ENCODE measurements around the gene FOXN3.
"Not testable (repeated sequence)": the region's sequence is repeated elsewhere in the genome, so short reads cannot be mapped to it uniquely, and the experiment has no call there.

The FOXN3 gene

DNA sequence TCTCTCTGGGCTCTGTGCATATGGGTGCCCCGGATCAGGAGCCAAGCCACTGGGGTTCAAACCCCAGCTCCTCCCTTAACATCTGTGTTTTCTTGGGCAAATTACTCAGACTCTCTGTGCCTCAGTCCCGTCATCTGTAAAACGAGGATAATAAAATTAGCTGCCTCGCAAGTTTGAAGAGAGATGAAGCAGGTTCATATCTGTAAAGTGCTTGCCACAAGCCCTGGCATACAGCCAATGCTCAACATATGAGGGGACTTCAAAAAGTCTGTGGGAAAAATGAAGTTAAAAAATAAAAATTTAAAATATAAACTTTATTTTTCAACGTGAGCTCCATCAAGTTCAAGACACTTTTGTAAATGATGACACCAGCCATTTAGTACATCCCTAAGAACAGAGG, 276.7 kb downstream of the FOXN3 start:
- DNase-seq (ENCODE audit: low read depth in 1 of 2, low spot score in 1 of 2) = no peak

DNA sequence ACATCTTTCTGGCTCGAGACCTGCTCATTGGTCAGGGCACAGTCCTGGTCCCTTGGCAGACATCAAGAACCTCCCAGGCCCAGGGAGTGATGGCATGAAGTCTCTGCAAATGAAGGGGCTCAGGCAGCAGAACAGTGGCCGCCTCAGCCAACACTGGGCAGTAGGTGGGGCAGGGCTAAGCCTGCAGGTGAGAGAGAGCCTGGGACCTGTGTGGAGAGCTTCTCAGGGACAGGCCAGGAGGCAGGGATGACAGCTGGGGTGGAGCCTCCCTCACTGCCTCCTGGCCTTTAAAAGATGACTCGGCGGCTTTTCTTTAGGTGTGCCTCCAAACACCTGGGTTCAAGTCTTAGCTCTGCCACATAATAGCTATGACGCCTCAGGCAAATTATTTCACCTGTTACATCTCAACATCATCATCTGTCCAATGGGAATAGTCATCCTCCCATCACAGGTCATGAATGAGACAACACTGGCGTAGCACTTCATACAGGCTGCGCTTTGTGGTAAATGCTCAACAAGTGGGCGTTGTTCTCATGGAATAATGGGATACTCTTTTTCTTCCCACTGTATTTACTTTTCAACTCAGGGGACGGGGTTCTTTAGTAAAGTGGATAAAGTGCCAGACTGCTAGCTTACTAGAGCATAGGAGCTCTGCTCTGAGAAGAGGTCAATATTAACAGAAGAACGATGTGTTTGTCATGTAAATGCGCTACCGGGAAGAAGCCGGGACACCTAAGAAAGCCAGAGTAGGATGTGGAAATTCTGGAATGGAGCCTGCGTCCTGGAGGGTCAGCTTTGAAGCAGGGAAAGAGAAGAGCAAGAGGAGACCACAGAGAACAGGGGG, 277.4 kb downstream of the FOXN3 start:
- no peak for DNase-seq (ENCODE audit: low read depth in 1 of 2, low spot score in 1 of 2)

DNA sequence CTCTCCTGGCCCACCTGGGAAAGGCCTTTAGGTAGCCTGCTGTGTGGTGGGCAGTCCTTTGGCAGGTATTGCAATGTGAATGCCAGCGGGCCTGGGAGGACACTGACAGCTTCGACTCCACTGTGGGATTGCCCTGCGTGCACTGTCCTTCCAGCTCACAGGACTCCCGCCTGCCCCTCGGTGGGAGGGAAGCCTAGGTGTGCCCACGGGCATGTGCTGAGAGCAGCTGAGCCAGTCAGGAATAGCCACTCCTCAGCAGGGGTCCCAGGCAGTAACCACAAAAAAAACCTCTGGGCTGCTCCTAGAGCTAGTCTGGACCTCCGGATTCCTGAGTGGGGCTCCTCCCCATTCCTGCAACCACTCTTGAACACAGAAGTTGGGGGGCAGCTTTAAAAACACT, 278.2 kb downstream of the FOXN3 start:
- no peak for DNase-seq (ENCODE audit: low read depth in 1 of 2, low spot score in 1 of 2)

DNA sequence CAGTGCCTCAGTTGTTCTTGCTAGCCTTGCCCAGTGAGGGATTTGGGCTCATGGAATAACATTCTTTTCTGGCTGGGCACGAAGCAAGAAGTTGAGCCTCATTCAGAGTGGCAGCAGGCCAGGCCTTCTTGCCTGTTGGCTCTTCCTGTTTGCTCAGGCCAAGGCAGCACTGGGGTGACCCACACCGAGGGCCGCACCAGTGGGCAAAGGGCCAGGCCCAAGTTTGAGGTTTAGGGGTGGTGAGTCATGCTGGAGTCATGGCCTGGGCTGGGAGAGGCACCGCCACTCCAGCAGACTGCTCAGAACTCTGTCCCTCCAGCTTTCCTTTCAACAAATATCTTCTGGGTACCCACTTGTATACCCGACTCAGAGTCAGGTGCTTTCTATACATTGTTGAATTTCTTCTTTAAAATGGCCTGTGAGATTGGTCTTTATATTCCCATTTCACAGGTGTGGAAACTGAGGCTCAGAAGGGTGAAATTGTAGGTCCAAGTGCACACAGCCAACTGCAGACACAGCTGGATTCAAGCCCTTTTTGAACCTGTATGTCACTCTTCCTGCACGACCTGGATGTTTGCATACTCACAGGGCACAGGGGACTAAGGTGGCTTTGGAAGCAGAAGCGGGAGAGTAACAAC, 279.4 kb downstream of the FOXN3 start:
- no peak for DNase-seq (ENCODE audit: low read depth in 1 of 2, low spot score in 1 of 2)

DNA sequence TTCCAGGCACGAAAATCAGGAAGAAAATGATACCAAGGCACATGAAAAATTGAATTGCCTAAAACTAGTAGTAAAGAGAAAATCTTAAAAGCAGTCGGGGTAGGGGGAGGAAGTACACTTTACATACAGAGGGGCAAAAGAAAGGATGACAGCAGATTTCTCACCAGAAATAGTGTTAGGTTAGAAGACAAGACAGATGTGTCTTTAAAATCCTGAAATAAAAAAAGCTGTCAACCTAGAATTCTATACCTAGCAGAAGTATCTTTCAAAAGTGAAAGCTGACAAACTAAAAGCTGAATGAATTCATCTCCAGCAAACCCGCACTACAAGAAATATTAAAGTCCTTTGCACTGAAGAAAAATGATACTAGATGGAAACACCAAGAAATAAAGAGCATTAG, 280.4 kb downstream of the FOXN3 start:
- DNase-seq (ENCODE audit: low read depth in 1 of 2, low spot score in 1 of 2) = no peak

DNA sequence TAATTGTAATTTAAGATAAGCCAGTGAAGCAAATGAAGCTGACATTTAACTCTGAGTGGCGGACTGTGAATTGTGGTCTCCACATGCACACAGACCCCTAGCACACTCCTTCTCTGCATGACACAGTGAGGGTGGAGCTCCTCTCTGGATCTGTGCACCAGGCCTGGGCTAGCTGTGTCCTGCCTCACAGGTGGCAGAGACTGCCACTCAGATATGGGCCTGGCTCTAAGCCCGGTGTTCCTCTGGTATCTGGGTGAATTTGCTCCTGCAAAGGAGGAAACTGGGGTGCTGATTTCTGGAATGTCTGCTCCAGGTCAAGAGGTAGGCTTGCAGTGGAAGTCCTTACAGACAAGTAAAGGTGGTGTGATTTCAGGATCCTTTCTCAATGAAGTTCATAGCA, 282.4 kb downstream of the FOXN3 start:
- no peak for DNase-seq (ENCODE audit: low read depth in 1 of 2, low spot score in 1 of 2)

DNA sequence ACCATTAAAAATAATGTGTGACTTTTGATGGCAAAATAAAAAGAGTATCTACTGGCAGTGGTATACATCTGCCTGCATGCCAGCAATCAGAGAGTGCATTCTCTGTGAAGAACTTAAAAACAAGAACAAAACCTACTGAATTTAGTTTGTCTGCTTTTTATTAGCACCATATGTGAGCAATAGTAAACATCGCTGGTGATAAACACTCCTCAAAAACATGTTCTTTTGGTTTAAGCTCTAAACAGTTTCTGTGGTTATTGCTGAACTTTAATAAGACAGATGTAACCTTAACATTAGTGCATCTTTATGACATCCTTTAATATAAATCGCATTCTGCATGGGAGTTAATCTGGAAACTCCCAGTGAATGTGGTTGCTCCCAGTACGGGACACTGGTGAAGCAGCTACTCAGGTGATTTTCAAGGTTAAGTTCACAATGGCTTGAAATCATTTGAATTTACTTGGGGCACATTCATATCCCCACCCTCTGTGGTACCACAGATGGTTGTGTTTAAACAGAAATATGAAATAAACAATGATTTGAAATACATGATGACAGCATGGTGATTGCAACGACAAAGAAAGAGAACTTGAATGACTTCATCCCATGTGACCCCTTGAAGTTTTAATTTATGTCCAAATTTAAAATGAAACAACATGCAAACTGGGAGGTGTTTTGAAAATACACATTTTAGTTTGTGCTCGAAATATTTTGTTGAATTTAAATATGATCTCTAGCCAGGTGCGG, 285.9 kb downstream of the FOXN3 start:
- no peak for DNase-seq (ENCODE audit: low read depth in 1 of 2, low spot score in 1 of 2)

DNA sequence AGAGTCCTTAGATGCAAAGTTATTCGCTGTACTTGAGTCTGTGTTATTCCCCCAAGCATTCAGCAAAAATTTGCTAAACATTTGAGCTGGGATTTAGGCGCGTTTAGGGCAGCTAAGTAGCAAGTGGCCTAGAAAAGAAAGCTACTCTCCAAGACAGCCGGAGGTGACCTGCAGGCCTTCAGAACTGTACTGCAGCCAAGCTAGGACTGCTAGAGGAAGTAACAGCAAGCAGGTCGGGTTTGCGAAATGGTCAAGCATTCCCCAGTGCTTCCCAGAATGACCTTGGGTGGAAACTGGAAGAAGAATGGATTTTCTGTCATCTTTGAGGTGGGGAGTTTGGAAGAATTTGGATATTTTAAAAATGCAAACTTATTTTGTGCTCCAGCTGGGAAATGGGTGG, 287.5 kb downstream of the FOXN3 start:
- DNase-seq (ENCODE audit: low read depth in 1 of 2, low spot score in 1 of 2) = no peak

DNA sequence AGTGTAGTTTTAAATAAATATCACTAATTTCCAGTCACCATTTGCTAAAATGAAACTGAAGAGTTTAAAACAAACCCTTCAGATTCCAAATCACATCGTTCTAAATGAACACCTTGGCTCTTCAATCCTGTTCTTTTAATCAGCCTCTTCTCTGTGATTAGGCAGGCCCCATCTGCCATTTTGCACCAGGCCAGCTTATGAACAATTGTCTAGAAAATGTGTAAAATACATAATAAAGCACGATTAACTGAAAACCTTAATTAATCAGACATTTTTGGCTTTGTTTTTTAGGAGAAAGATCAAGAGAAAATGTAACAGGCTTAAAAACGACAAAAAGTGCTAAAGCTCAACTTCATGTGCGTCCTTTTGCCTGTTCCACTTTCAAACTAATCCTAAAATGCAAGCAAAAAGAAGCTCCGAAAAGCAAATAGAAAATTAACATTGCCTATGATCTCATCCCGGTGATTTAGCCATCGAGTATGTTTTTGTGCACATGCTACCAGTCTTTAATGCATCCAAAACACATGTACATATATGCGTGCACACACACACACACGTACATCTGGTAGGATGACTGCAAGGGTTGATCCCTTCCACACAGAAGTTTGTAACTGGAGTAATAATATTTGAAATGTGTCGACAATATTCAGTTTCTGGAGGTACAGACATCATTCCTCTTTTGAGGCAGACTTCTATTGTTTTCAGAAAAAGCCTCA, 288.6 kb downstream of the FOXN3 start:
- DNase-seq (ENCODE audit: low read depth in 1 of 2, low spot score in 1 of 2) = no peak

DNA sequence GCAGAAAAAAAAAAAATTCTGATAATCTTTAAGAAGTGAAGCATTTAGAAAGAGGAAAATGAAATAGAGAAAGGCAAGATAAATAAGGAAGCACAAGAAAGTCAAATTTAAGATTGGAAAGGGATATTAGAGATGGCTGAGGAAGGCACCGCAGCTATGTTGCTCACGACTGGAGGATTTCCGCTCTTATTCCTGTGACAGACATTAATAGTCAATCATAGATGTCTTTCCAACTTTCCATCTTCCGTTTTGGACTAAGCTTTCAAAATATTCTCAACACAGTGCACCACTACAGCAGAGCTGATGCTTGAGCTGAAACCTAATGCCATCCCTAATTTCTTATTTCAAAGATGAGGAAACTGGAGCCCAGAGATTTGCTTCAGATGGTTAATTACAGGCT, 290.6 kb downstream of the FOXN3 start:
- DNase-seq (ENCODE audit: low read depth in 1 of 2, low spot score in 1 of 2) = no peak

DNA sequence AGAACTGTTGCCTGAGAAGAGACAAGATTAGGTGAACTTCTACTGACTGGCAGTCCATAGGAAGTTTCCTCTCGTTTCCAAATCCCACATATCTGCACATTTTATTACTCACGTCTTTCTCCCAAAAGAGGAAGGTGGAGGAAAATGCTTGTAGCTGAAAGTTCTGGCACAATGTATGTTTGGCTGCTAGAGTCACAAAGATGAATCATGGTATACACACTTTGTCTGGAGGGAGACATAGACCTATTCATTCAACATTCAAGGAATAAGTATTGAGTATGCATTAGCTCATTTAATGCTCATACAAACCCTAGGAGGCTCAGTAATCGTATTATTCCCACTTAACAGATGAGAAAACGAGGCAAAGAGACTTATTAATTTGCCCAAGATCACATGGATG, 291.8 kb downstream of the FOXN3 start:
- no peak for DNase-seq (ENCODE audit: low read depth in 1 of 2, low spot score in 1 of 2)

DNA sequence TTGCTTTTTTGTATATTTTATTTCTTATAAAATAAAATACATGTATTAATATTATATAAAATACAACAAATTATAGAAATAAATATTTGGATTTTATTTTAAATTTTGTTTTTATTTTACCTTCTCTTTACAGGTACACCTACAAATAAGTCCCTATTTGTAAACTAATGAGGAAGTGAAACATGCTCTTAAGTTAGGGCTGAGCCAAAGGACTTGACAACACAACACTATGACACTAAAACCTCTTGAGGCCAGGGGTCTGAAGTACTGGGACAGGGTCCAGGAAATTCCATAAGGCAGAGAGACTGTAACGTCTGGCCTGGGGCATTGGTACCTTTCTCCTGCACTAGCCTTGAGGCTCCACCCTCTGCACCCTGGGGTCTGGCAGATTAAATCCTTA, 293.2 kb downstream of the FOXN3 start:
- no peak for DNase-seq (ENCODE audit: low read depth in 1 of 2, low spot score in 1 of 2)

DNA sequence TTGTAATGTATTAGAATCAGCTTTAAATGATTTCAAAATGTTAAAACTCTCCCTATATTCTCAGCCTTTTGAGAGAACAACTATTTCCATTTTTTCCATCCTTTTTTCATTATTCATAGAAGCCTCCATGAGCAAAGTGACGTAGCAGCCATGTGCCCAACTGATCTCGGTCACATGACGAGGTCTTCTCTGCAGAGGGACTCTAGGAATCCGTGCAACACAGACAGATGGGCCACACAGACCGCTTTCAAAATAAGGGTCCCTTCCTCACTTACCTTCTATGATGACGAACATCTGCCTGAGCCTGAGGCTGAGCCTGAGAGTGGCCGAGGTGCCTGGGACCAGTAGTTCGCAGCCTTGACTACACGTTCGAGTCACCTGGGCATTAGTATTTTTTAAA, 293.8 kb downstream of the FOXN3 start:
- DNase-seq (ENCODE audit: low read depth in 1 of 2, low spot score in 1 of 2) = no peak

DNA sequence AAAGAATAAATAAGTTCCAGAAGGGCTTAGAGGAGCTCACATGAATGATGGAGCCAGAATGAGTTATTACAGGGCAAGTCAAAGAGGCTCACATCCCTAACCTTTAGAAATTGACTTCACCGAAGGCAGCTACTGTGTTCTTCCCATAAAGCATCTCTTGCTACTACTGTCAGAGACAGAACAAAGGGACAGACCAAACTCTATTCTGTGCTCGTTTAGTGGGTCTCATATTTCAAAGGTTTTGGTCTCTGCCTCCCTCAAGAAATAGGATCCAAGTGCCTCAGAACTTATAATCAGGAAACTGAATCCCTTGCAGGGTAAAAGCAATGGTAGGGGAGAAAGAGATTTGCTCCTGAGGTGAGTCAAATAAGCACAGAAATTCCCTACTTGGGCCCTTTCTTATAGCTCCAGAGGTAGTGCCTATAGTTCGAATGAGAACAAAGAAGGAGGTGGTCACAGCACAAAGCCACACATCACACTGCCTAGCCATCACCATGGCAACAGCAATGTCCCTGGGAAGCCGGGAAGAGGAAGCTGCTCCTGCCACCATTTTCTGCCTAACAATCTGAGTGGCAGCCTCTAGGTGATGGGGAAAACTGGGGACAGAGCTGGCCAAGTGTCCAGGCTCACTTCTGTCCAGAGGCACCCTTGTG, 294.9 kb downstream of the FOXN3 start:
- DNase-seq (ENCODE audit: low read depth in 1 of 2, low spot score in 1 of 2) = no peak

DNA sequence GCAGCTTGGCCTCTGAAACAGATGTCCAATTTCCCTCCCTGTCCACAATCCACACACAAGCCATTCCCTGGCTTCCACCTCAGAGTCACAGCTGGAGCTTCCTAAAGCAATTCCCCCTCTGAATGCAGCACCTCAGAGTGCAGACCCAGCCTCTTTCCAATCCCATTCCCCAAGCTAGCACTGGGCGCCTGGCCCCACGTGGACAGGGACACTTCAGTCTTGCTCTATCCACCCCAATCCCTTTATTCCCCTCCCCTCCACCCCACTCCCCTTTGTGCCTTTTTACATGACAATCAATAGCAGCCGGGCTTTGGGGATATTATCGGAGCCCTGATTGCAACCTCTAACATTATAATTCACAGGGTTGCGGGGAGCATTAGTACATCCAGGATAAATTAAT, 300.0 kb downstream of the FOXN3 start:
- no peak for DNase-seq (ENCODE audit: low read depth in 1 of 2, low spot score in 1 of 2)

DNA sequence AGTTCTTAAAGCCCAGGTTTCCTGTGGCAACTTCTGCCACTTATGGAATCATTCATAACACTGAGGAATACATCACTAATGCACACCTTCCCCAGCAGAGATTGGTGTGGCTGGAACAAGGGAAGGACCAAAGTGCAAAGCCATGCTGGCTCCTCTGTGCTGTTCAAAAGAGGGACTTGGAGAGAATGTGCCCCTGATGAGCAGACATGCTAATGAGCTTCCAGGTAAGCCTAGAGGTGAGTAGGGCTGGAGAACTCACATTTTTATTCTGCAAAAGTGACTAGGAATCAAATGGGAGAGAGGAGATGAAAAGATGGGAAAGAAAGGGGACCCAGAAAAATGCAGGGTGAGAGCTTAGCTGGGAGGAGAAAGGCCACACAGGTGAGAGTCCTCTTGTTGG, 302.9 kb downstream of the FOXN3 start:
- DNase-seq (ENCODE audit: low read depth in 1 of 2, low spot score in 1 of 2) = no peak

DNA sequence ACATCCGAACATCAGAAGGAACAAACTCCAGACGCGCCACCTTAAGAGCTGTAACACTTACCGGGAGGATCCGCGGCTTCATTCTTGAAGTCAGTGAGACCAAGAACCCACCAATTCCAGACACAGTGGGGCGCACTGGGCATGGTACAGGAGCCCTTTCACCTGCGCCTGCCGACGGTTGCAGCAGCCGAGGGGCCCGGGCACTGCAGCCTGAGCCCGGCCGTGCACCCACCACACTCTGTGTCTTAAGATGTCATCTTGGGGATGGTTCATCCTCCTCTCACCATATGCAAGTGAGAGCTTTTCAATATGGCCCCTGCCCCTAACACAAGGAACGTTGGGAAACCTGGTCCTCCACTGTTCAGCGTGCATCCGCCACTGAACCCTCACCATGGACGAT, 304.3 kb downstream of the FOXN3 start:
- no peak for DNase-seq (ENCODE audit: low read depth in 1 of 2, low spot score in 1 of 2)

DNA sequence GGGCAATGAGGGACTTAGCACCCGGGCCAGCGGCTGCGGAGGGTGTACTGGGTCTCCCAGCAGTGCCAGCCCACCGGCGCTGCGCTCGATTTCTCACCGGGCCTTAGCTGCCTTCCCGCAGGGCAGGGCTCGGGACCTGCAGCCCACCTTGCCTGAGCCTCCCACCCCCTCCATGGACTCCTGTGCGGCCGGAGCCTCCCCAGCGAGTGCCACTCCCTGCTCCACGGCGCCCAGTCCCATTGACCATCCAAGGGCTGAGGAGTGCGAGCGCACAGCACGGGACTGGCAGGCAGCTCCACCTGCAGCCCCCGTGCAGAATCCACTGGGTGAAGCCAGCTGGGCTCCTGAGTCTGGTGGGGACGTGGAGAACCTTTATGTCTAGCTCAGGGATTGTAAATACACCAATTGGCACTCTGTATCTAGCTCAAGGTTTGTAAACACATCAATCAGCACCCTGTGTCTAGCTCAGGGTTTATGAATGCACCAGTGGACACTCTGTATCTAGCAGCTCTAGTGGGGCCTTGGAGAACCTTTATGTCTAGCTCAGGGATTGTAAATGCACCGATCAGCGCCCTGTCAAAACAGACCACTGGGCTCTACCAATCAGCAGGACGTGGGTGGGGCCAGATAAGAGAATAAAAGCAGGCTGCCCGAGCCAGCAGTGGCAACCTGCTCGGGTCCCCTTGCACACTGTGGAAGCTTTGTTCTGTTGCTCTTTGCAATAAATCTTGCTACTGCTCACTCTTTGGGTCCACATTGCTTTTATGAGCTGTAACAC, 305.1 kb downstream of the FOXN3 start:
- DNase-seq (ENCODE audit: low read depth in 1 of 2, low spot score in 1 of 2) = not testable (repeated sequence)

DNA sequence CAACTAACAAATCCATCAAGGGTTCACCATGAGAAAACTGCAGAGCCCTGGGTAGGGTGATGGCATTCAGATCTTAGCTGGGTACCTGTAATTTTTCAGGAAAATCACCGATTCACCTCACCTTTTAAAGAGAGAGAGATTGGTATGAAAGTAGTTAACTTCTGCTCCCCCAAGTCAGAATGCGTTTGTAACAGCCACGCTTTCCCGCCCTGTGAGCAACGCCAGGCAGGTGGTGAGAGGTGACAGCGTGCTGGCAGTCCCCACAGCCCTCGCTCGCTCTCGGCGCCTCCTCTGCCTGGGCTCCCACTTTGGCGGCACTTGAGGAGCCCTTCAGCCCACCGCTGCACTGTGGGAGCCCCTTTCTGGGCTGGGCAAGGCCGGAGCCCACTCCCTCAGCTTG, 305.8 kb downstream of the FOXN3 start:
- DNase-seq (ENCODE audit: low read depth in 1 of 2, low spot score in 1 of 2) = not testable (repeated sequence)

DNA sequence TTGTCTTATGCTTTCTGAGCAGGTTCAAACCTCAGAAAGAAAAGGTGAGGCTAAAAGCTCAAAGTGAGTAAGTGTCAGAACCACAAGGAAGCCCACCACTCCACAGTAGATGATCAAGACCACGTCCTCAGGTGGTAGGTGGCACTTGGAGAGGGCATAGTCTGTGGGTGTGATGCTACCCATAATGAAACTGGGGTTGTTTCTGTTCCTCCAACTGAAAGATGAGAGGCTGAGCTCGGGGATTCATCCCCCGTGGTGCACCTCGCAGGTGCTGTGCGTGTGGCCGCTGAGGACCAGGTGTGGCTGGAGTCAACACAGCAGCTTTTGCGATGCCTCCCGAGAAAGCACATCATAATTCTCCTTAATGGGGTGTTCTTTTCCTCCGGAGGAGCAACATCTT, 306.9 kb downstream of the FOXN3 start:
- DNase-seq (ENCODE audit: low read depth in 1 of 2, low spot score in 1 of 2) = no peak
